Peyer's patch (tissue), 4 donors: ENCODE data around the gene PDPN. TPM values are rescaled to one million over a fixed set of nuclear protein-coding genes. Genes with fewer than 3 reads are reported as not detected.

Experiments used
- DNase-seq, 3 donors: peaks; one replicate each; pipeline ENCODE4 v3.0.0-alpha.2; 2017 to 2019
- H3K27ac ChIP-seq, 4 donors: fragments of 200-600 bp; sonication (generic); one replicate each; pipeline ENCODE4 v1.5.1; 2016 to 2019
- H3K27me3 ChIP-seq, 2 donors: fragments of 200-600 bp; sonication (generic); one replicate each; pipeline ENCODE4 v1.5.1; 2019
- H3K36me3 ChIP-seq, 3 donors: fragments of 200-600 bp; sonication (generic); one replicate each; pipeline ENCODE4 v1.5.1; 2016 to 2019
- H3K4me1 ChIP-seq, 4 donors: fragments of 200-600 bp; sonication (generic); one replicate each; pipeline ENCODE4 v1.5.1; 2016 to 2019
- H3K4me3 ChIP-seq, 4 donors: fragments of 200-600 bp; sonication (generic); 1 replicate in 3 of 4; 2 replicates in 1 of 4; pipeline ENCODE4 v1.5.1; 2016 to 2019; ENCODE audit warnings: mild to moderate bottlenecking in 1 of 4
- H3K9me3 ChIP-seq, 4 donors: fragments of 200-600 bp; sonication (generic); one replicate each; pipeline ENCODE4 v1.5.1; 2016 to 2019; ENCODE audit warnings: mild to moderate bottlenecking in 1 of 4
- POLR2A ChIP-seq, 2 donors: fragments of 450-650 bp; IDR thresholded peaks; one replicate each; pipeline ENCODE4 v1.5.1; 2017; ENCODE audit warnings: antibody characterized with exemption in 2 of 2, mild to moderate bottlenecking in 2 of 2, moderate library complexity in 2 of 2
- total RNA-seq, 4 donors: library from RNA; depleted of rRNA; stranded (reverse); fragments of >200 nt; gene quantifications; one replicate each; pipeline ENCODE4 v1.1.0, GENCODE V29; 2016
- TF ChIP-seq, protein P1 (sequence below), 6 experiments: fragments of 450-650 bp in 4 of 6; fragments of 200-600 bp in 2 of 6; sonication (generic) in 1 of 6; IDR thresholded peaks; one replicate each; pipeline ENCODE4 v1.5.1; 2017 to 2019; ENCODE audit warnings: antibody characterized with exemption in 6 of 6, mild to moderate bottlenecking in 3 of 6, moderate library complexity in 1 of 6

The PDPN gene
- total RNA-seq, 4 donors from 2014 or later = 2.4 to 44.6 (median 9.6) TPM

DNA sequence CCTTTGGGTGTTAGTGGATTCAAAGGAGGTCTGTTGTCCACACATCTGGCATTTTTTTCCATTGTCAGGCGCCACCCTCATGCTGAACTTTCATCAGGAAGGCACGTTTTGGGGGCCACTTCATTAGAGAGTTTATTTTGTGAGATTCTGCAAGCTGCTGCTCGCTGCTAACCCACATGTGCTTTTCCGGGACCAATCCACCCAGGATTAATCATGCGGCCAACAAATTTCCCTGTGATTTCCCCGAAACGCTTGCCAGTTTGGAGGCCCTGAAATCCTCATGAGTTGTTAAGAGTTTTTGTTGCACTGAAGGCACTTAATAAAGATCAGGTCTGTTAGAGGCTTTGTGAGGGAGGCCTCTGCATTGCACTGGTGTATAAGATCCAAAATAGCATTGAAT, 2.4 kb downstream of the PDPN start:
- Histone ChIP-seq H3K4me3 (peak overlapping the region in 1 of 4 donors; percentile 7), H3K36me3 (no peaks in the 10 kb centered on the region), H3K9me3 (no peaks in the 10 kb centered on the region), H3K27ac (no peak overlapping the region), H3K4me1 (no peaks in the 10 kb centered on the region), H3K27me3 (peaks cover 0 to 14% of the 10 kb centered on the region in 2 donors)
- TF ChIP-seq, protein P1, sequence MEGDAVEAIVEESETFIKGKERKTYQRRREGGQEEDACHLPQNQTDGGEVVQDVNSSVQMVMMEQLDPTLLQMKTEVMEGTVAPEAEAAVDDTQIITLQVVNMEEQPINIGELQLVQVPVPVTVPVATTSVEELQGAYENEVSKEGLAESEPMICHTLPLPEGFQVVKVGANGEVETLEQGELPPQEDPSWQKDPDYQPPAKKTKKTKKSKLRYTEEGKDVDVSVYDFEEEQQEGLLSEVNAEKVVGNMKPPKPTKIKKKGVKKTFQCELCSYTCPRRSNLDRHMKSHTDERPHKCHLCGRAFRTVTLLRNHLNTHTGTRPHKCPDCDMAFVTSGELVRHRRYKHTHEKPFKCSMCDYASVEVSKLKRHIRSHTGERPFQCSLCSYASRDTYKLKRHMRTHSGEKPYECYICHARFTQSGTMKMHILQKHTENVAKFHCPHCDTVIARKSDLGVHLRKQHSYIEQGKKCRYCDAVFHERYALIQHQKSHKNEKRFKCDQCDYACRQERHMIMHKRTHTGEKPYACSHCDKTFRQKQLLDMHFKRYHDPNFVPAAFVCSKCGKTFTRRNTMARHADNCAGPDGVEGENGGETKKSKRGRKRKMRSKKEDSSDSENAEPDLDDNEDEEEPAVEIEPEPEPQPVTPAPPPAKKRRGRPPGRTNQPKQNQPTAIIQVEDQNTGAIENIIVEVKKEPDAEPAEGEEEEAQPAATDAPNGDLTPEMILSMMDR (IDR thresholded peaks at IDR 0.05) = no peak
- no peak for TF ChIP-seq POLR2A (IDR thresholded peaks at IDR 0.05)
- DNase-seq = no peak

GRCh38 chr1:13587256-13588030, 3.8 kb downstream of the PDPN start:
- no peak overlapping the region for H3K4me3 ChIP-seq
- TF ChIP-seq POLR2A (IDR thresholded peaks at IDR 0.05) = no peak
- TF ChIP-seq, protein P1 (IDR thresholded peaks at IDR 0.05) = no peak
- peaks cover 0 to 14% of the 10 kb centered on the region in 2 donors for H3K27me3 ChIP-seq
- H3K36me3 ChIP-seq = no peaks in the 10 kb centered on the region
- H3K4me1 ChIP-seq = no peaks in the 10 kb centered on the region
- no peak overlapping the region for H3K27ac ChIP-seq
- no peak for DNase-seq
- H3K9me3 ChIP-seq = no peaks in the 10 kb centered on the region

GRCh38 chr1:13588946-13589796, 5.5 kb downstream of the PDPN start:
- H3K9me3 ChIP-seq = no peaks in the 10 kb centered on the region
- H3K4me1 ChIP-seq = no peaks in the 10 kb centered on the region
- DNase-seq = no peak
- peaks cover 0 to 4% of the 10 kb centered on the region in 2 donors for H3K27me3 ChIP-seq
- no peak overlapping the region for H3K4me3 ChIP-seq
- H3K27ac ChIP-seq = no peak overlapping the region
- TF ChIP-seq POLR2A (IDR thresholded peaks at IDR 0.05) = no peak
- no peaks in the 10 kb centered on the region for H3K36me3 ChIP-seq

GRCh38 chr1:13590486-13590885, 6.9 kb downstream of the PDPN start:
- Histone ChIP-seq H3K36me3 (no peaks in the 10 kb centered on the region), H3K4me3 (no peak overlapping the region)

GRCh38 chr1:13593511-13594131, 10.0 kb downstream of the PDPN start:
- Histone ChIP-seq H3K4me3 (no peak overlapping the region), H3K27ac (peak overlapping the region in 3 of 4 donors; percentile 46 to 70 (median 47)), H3K27me3 (no peaks in the 10 kb centered on the region), H3K9me3 (no peaks in the 10 kb centered on the region), H3K36me3 (no peaks in the 10 kb centered on the region), H3K4me1 (no peaks in the 10 kb centered on the region)
- DNase-seq = peak in 1 of 3 donors; percentile 62
- no peak for TF ChIP-seq POLR2A (IDR thresholded peaks at IDR 0.05)
- TF ChIP-seq, protein P1 (IDR thresholded peaks at IDR 0.05) = no peak

More at GRCh38 chr1:13590486-13590885, 6.9 kb downstream of the PDPN start:
- Histone ChIP-seq H3K27me3 (no peaks in the 10 kb centered on the region), H3K4me1 (no peaks in the 10 kb centered on the region), H3K27ac (no peak overlapping the region), H3K9me3 (no peaks in the 10 kb centered on the region)
- TF ChIP-seq, protein P1 (IDR thresholded peaks at IDR 0.05) = no peak
- no peak for TF ChIP-seq POLR2A (IDR thresholded peaks at IDR 0.05)
- DNase-seq = no peak
